H1 (cell line): ENCODE results near the gene CD68. TPM values are rescaled to one million over a fixed set of nuclear protein-coding genes. Genes with fewer than 3 reads are reported as not detected.

Source experiments
- CTCF ChIA-PET: fragments of 300-600 bp; sonication (Branson Sonifier 250); formaldehyde crosslinking; loops from one replicate; lab custom pipeline; 2021; ENCODE audit not compliant: partially characterized antibody; lab: Charles Lee
- POLR2A ChIA-PET: fragments of 300-600 bp; sonication (Branson Sonifier 250); formaldehyde crosslinking; loops from one replicate; lab custom pipeline; 2021; ENCODE audit warnings: inconsistent platforms; ENCODE audit not compliant: partially characterized antibody; lab: Charles Lee
- DNase-seq, 2 experiments: peaks; one replicate each; pipeline versions ENCODE4 v3.0.0 to v3.0.0-alpha.2; 2010 to 2022; ENCODE audit warnings: low spot score in 2 of 2, low read depth in 1 of 2, mixed read lengths in 1 of 2
- FAIRE-seq: peaks from 2 replicates; lab custom pipeline; 2011; peaks lifted over from hg19 to GRCh38; lab: Jason Lieb, UNC
- H2AFZ ChIP-seq: 2 replicates; pipeline ENCODE4 v1.8.1; 2012; ENCODE audit warnings: low read length, inconsistent platforms
- H2AK5ac ChIP-seq: 2 replicates; pipeline ENCODE4 v1.6.1; 2013; ENCODE audit warnings: low read depth, low read length
- H2BK120ac ChIP-seq: replicated peaks from 2 replicates; pipeline ENCODE3; 2013; ENCODE audit warnings: low read depth, low read length, inconsistent platforms
- H2BK12ac ChIP-seq: 2 replicates; pipeline ENCODE4 v1.6.1; 2013; ENCODE audit warnings: low read depth, low read length
- H2BK15ac ChIP-seq: 2 replicates; pipeline ENCODE4 v1.6.1; 2013; ENCODE audit warnings: low read length
- H2BK20ac ChIP-seq: 2 replicates; pipeline ENCODE4 v1.6.1; 2013; ENCODE audit warnings: low read length
- H2BK5ac ChIP-seq: 2 replicates; pipeline ENCODE4 v1.6.1; 2013; ENCODE audit warnings: low read depth, low read length
- H3K14ac ChIP-seq: 2 replicates; pipeline ENCODE4 v1.6.1; 2013; ENCODE audit warnings: inconsistent platforms; ENCODE audit not compliant: insufficient read length
- H3K18ac ChIP-seq: 2 replicates; pipeline ENCODE4 v1.6.1; 2013; ENCODE audit warnings: low read length; ENCODE audit errors: extremely low read depth
- H3K23ac ChIP-seq: 2 replicates; pipeline ENCODE4 v1.6.1; 2013; ENCODE audit warnings: inconsistent platforms; ENCODE audit not compliant: insufficient read length
- H3K23me2 ChIP-seq: 2 replicates; pipeline ENCODE4 v1.6.1; 2013; ENCODE audit warnings: low read depth, low read length
- H3K27ac ChIP-seq: 2 replicates; pipeline ENCODE4 v1.6.1; 2011; ENCODE audit warnings: low read depth, low read length, inconsistent platforms
- H3K27me3 ChIP-seq, 4 experiments: replicated peaks in 1 of 4; 1 replicate in 1 of 4; 2 replicates in 3 of 4; pipeline versions ENCODE4 v1.6.1 to v1.8.1; 2011 to 2013; ENCODE audit warnings: low read length in 3 of 4, mild to moderate bottlenecking in 3 of 4, inconsistent platforms in 2 of 4, mixed read lengths in 2 of 4, moderate library complexity in 1 of 4; ENCODE audit not compliant: control insufficient read depth in 3 of 4, insufficient read depth in 3 of 4; ENCODE audit errors: extremely low read depth in 1 of 4
- H3K36me3 ChIP-seq, 4 experiments: 2 replicates each; pipeline versions ENCODE4 v1.6.1 to v1.8.1; 2011 to 2013; ENCODE audit warnings: mild to moderate bottlenecking in 4 of 4, low read length in 3 of 4, moderate library complexity in 2 of 4, control low read depth in 1 of 4, inconsistent platforms in 1 of 4; ENCODE audit not compliant: insufficient read depth in 4 of 4, control insufficient read depth in 2 of 4
- H3K4ac ChIP-seq: replicated peaks from 2 replicates; pipeline ENCODE3; 2013; ENCODE audit warnings: low read length, low read depth, mixed read lengths, inconsistent platforms; ENCODE audit not compliant: insufficient read length
- H3K4me1 ChIP-seq, 4 experiments: replicated peaks in 1 of 4; 1 replicate in 1 of 4; 2 replicates in 3 of 4; pipeline versions ENCODE4 v1.6.1 to v1.8.1; 2011 to 2013; ENCODE audit warnings: low read length in 3 of 4, inconsistent platforms in 2 of 4, mixed read lengths in 1 of 4; ENCODE audit not compliant: insufficient read depth in 4 of 4, control insufficient read depth in 3 of 4
- H3K4me2 ChIP-seq, 2 experiments: 2 replicates each; pipeline versions ENCODE4 v1.6.1 to v1.8.1; 2011 to 2013; ENCODE audit warnings: low read depth in 2 of 2, low read length in 2 of 2, control low read depth in 1 of 2, inconsistent platforms in 1 of 2, mild to moderate bottlenecking in 1 of 2; ENCODE audit not compliant: insufficient read depth in 1 of 2
- H3K4me3 ChIP-seq, 4 experiments: fragments of 200-600, 300-600 bp in 1 of 4; sonication (generic), shearing (Covaris generic), sonication (Bioruptor Twin) in 1 of 4; 2 replicates each; pipeline versions ENCODE4 v1.5.1 to v1.8.1; 2011 to 2016; ENCODE audit warnings: low read length in 4 of 4, low read depth in 3 of 4, control low read depth in 2 of 4, inconsistent platforms in 2 of 4, mild to moderate bottlenecking in 2 of 4, mixed read lengths in 1 of 4, moderate library complexity in 1 of 4; ENCODE audit not compliant: insufficient read depth in 2 of 4; ENCODE audit errors: extremely low read depth in 1 of 4
- H3K56ac ChIP-seq: replicated peaks from 2 replicates; pipeline ENCODE3; 2013; ENCODE audit warnings: low read depth, mild to moderate bottlenecking, mixed read lengths, low read length, inconsistent platforms; ENCODE audit not compliant: insufficient read length
- H3K79me1 ChIP-seq: 2 replicates; pipeline ENCODE4 v1.6.1; 2013; ENCODE audit warnings: low read depth, low read length, control low read depth
- H3K79me2 ChIP-seq, 2 experiments: 2 replicates each; pipeline versions ENCODE4 v1.6.1 to v1.8.1; 2012 to 2013; ENCODE audit warnings: low read length in 2 of 2, mild to moderate bottlenecking in 2 of 2, inconsistent platforms in 1 of 2; ENCODE audit not compliant: insufficient read depth in 2 of 2, control insufficient read depth in 1 of 2
- H3K9ac ChIP-seq, 4 experiments: replicated peaks in 1 of 4; 1 replicate in 1 of 4; 2 replicates in 3 of 4; pipeline versions ENCODE4 v1.6.1 to v1.8.1; 2011 to 2013; ENCODE audit warnings: low read depth in 3 of 4, low read length in 3 of 4, control low read depth in 2 of 4, mild to moderate bottlenecking in 2 of 4, moderate library complexity in 2 of 4, inconsistent platforms in 1 of 4; ENCODE audit errors: extremely low read depth in 1 of 4
- H3K9me3 ChIP-seq, 2 experiments: 2 replicates each; pipeline versions ENCODE4 v1.6.1 to v1.8.1; 2012 to 2013; ENCODE audit warnings: mild to moderate bottlenecking in 2 of 2, moderate library complexity in 2 of 2, control low read depth in 1 of 2, inconsistent platforms in 1 of 2, low read depth in 1 of 2, low read length in 1 of 2, mixed read lengths in 1 of 2; ENCODE audit not compliant: insufficient read depth in 2 of 2
- H4K20me1 ChIP-seq, 2 experiments: replicated peaks in 1 of 2; 2 replicates each; pipeline versions ENCODE3 to v1.8.1; 2011 to 2013; ENCODE audit warnings: inconsistent platforms in 2 of 2, low read length in 2 of 2, mild to moderate bottlenecking in 1 of 2; ENCODE audit not compliant: insufficient read depth in 2 of 2, control insufficient read depth in 1 of 2
- H4K5ac ChIP-seq: 2 replicates; pipeline ENCODE4 v1.6.1; 2013; ENCODE audit warnings: low read length, low read depth, mixed read lengths, inconsistent platforms; ENCODE audit not compliant: insufficient read length
- H4K8ac ChIP-seq: 2 replicates; pipeline ENCODE4 v1.8.0; 2013; ENCODE audit warnings: mild to moderate bottlenecking, moderate library complexity, low read length, inconsistent platforms; ENCODE audit not compliant: insufficient read depth; ENCODE audit errors: extremely low read depth
- H4K91ac ChIP-seq: replicated peaks from 2 replicates; pipeline ENCODE3; 2013; ENCODE audit warnings: low read length, mixed read lengths, inconsistent platforms; ENCODE audit not compliant: insufficient read length
- ASH2L ChIP-seq: fragments of 200-600, 300-600 bp; sonication (generic); IDR thresholded peaks from one replicate; pipeline ENCODE4 v1.7.1; 2017; ENCODE audit warnings: low read length
- CEBPB ChIP-seq: IDR thresholded peaks from 2 replicates; pipeline ENCODE4 v1.6.1; 2012; ENCODE audit warnings: low read depth, low read length
- CTBP2 ChIP-seq: IDR thresholded peaks from 2 replicates; pipeline ENCODE4 v1.7.0; 2011; ENCODE audit warnings: borderline replicate concordance, mild to moderate bottlenecking, moderate library complexity, mixed read lengths, low read length; ENCODE audit not compliant: insufficient read depth, insufficient read length
- FOSL1 ChIP-seq: IDR thresholded peaks from 2 replicates; pipeline ENCODE4 v1.6.1; 2011; ENCODE audit warnings: mild to moderate bottlenecking, low read depth, low read length, moderate library complexity; ENCODE audit not compliant: insufficient read depth
- HDAC6 ChIP-seq: IDR thresholded peaks from one replicate; pipeline ENCODE4 v1.7.1; 2012; ENCODE audit warnings: low read depth, mild to moderate bottlenecking, inconsistent platforms, low read length, moderate library complexity
- NANOG ChIP-seq: IDR thresholded peaks from 2 replicates; pipeline ENCODE4 v1.6.1; 2011; ENCODE audit warnings: low read length, low read depth, mild to moderate bottlenecking, inconsistent platforms; ENCODE audit not compliant: insufficient read depth, poor library complexity, severe bottlenecking
- NRF1 ChIP-seq: IDR thresholded peaks from 2 replicates; pipeline ENCODE4 v1.6.1; 2011; ENCODE audit warnings: mild to moderate bottlenecking, low read depth, low read length, improper control_type of control experiment
- POLR2AphosphoS5 ChIP-seq: IDR thresholded peaks from 2 replicates; pipeline ENCODE4 v1.6.1; 2011; ENCODE audit warnings: low read depth, low read length
- RAD21 ChIP-seq, 2 experiments: IDR thresholded peaks in 1 of 2; conservative IDR thresholded peaks in 1 of 2; 2 replicates each; pipeline ENCODE4 v1.6.1; 2011; ENCODE audit warnings: low read depth in 2 of 2, low read length in 2 of 2, improper control_type of control experiment in 1 of 2, inconsistent platforms in 1 of 2, mild to moderate bottlenecking in 1 of 2, moderate library complexity in 1 of 2
- SIX5 ChIP-seq: IDR thresholded peaks from 2 replicates; pipeline ENCODE4 v1.6.1; 2011; ENCODE audit warnings: mild to moderate bottlenecking, low read depth, low read length
- SP1 ChIP-seq: IDR thresholded peaks from 2 replicates; pipeline ENCODE4 v1.6.1; 2011; ENCODE audit warnings: low read depth, low read length
- USF2 ChIP-seq: IDR thresholded peaks from 2 replicates; pipeline ENCODE4 v1.6.1; 2011; ENCODE audit warnings: low read length, improper control_type of control experiment
- ZNF274 ChIP-seq: IDR thresholded peaks from 2 replicates; pipeline ENCODE4 v1.7.0; 2012; ENCODE audit warnings: low read length, borderline replicate concordance; ENCODE audit errors: extremely low read depth
- WGBS, 2 experiments: shearing (Covaris generic) in 1 of 2; methylation state at CpG; one replicate each; pipeline versions ENCODE4 v1.1.6 to v1.1.7; 2013 to 2015; ENCODE audit warnings: low lambda C conversion rate in 2 of 2, mixed read lengths in 2 of 2, inconsistent platforms in 1 of 2, low coverage in 1 of 2, missing lambda C conversion rate in 1 of 2; ENCODE audit not compliant: insufficient replicate concordance in 2 of 2, insufficient coverage in 1 of 2, insufficient read length in 1 of 2; ENCODE audit errors: extremely low coverage in 1 of 2, missing lambda C conversion rate in 1 of 2; 5-methylcytosine and 5-hydroxymethylcytosine counted together
- polyA plus RNA-seq, 7 experiments: library from polyadenylated mRNA; depleted of rRNA in 3 of 7; stranded (reverse) in 5 of 7; unstranded in 2 of 7; fragments of >200 nt in 5 of 7; fragments of 200-250 nt in 2 of 7; gene quantifications; 1 replicate in 5 of 7; 2 replicates in 1 of 7; 4 replicates in 1 of 7; pipeline versions ENCODE4 v1.2.1 to v1.2.3, GENCODE V29; 2011 to 2013; ENCODE audit warnings: missing spikeins in 2 of 7, mixed read lengths in 2 of 7
- total RNA-seq: library from RNA; stranded (reverse); fragmentation: NEBNext Ultra II Directional; extraction: Animal tissue kit (Norgen Biotek cat#: 25700); gene quantifications from 2 replicates; pipeline ENCODE4 v1.2.1, GENCODE V29; 2021

CD68 gene
- total and polyA plus RNA-seq, 2 of the 8 experiments (the other 6 are each of a cell fraction or from before 2014, with no cell fraction given), result 0.18 TPM; not detected in 1

DNA sequence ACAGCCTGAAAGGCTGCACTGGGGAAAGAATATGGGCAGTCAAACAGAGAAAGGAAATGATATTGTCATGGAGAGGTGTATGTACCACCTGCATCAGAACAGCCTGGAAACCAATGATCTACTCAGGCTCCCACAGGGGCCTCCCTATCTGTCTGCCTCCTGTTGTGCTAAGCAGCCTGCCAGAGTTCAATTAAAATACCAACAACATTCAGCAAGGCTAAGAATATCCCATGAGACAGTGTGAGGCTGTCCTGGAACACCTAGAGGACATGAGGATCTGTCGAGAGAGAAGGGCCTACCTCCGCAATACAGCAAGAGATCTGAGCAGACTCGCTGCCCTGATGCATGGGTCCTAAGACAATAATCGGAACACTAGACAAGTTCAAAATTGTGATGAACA lies 26.8 kb downstream of the CD68 start:
- no peaks in the 10 kb centered on the region for H3K9me3 ChIP-seq
- H3K4ac ChIP-seq, result no peak overlapping the region
- H4K20me1 ChIP-seq, result peaks cover 0 to 7% of the 10 kb centered on the region in 2 experiments
- ChIA-PET POLR2A (interaction anchor here (1.0 to 79.4 kb wide), 4 partner anchors 13 to 60 kb away, joined by 4 to 2272 read pairs (median 6); partner anchors contain the start of genes ATP1B2, TP53 and WRAP53), CTCF (interaction anchor here (3.4 kb wide), 1 partner anchor 17 kb away, joined by 12 read pairs; the partner anchor contains the start of gene SOX15)
- no peak overlapping the region for H3K4me3 ChIP-seq
- no peak overlapping the region for H4K91ac ChIP-seq
- 98% methylated on average over 4 of the region's 4 CpGs; no CpG with 5 or more reads in 1 of the 2 experiments for WGBS, 2 experiments
- no peak overlapping the region for H3K18ac ChIP-seq
- no peak overlapping the region for H3K14ac ChIP-seq
- H4K8ac ChIP-seq, result no peak overlapping the region
- FAIRE-seq, result no peak
- H2BK120ac ChIP-seq, result no peak overlapping the region
- no peak overlapping the region for H2AFZ ChIP-seq
- H3K4me1 ChIP-seq, result no peaks in the 10 kb centered on the region
- H2AK5ac ChIP-seq, result no peak overlapping the region
- no peak for DNase-seq
- H3K23me2 ChIP-seq, result no peaks in the 10 kb centered on the region
- H3K27me3 ChIP-seq, result no peaks in the 10 kb centered on the region
- H2BK12ac ChIP-seq, result no peak overlapping the region
- H3K23ac ChIP-seq, result no peak overlapping the region
- H3K27ac ChIP-seq, result no peak overlapping the region
- H4K5ac ChIP-seq, result no peak overlapping the region
- no peak overlapping the region; a peak in 1 of 7 replicates for H3K9ac ChIP-seq
- no peak overlapping the region for H2BK15ac ChIP-seq
- peaks cover 3 to 48% (median 21%) of the 10 kb centered on the region in 4 experiments for H3K36me3 ChIP-seq
- peaks cover 0 to 25% of the 10 kb centered on the region in 2 experiments; a peak in 2 of 4 replicates for H3K79me2 ChIP-seq
- no peak overlapping the region for H3K56ac ChIP-seq
- peaks cover 10% of the 10 kb centered on the region for H3K79me1 ChIP-seq
- no peak overlapping the region for H3K4me2 ChIP-seq
- no peak overlapping the region for H2BK20ac ChIP-seq
- no peak overlapping the region for H2BK5ac ChIP-seq
- TF ChIP-seq SIX5 (no peak), ZNF274 (no peak), NRF1 (no peak), HDAC6 (no peak), CEBPB (no peak), SP1 (no peak), CTBP2 (no peak), ASH2L (no peak), RAD21 (IDR thresholded peaks at IDR 0.05 in 1 of 2, conservative IDR thresholded peaks at IDR 0.05 in 1 of 2; ENCODE audit: low read depth in 2 of 2, low read length in 2 of 2) (no peak), FOSL1 (no peak), USF2 (no peak), POLR2AphosphoS5 (no peak), NANOG (no peak)
